Measurements from ENCODE around the gene AVPI1.
A peak's percentile ranks its signal among the peaks of the same experiment; 100 is the strongest.

Gene AVPI1

GRCh38 chr10:97714401-97715258 is 27.6 kb upstream of the AVPI1 start:
- Histone ChIP-seq H4K20me1 (ENCODE audit: insufficient read depth, low read length) (no peaks in the 10 kb centered on the region), H2AFZ (ENCODE audit: low read depth, low read length) (peak overlapping the region; percentile 91; the same call in 1 of the 2 replicates)

GRCh38 chr10:97713826-97714400 is 26.9 kb upstream of the AVPI1 start:
- Histone ChIP-seq H3K9ac (ENCODE audit: low read length) (peak overlapping the region; percentile 74), H3K9me3 (ENCODE audit: insufficient read depth, low read length) (no peaks in the 10 kb centered on the region), H3K27me3 (ENCODE audit: low read depth, low read length) (no peaks in the 10 kb centered on the region), H3K27ac (ENCODE audit: low read length) (no peak overlapping the region), H3K4me3 (ENCODE audit: low read length) (peak overlapping the region; percentile 96), H3K4me1 (ENCODE audit: low read length) (no peaks in the 10 kb centered on the region; the same call in 1 of the 2 replicates), H3K36me3 (replicated peaks; ENCODE audit: low read depth, low read length) (no peaks in the 10 kb centered on the region), H3K79me2 (ENCODE audit: low read length) (no peaks in the 10 kb centered on the region), H3K4me2 (ENCODE audit: low read length) (peak overlapping the region; percentile 90), H4K20me1 (ENCODE audit: insufficient read depth, low read length) (no peaks in the 10 kb centered on the region), H2AFZ (ENCODE audit: low read depth, low read length) (peak overlapping the region; percentile 91)
- TF ChIP-seq CTCF (IDR thresholded peaks at IDR 0.05; ENCODE audit: low read depth, low read length) = peak; percentile 27
- no peak for TF ChIP-seq EZH2phosphoT487 (IDR thresholded peaks at IDR 0.05; ENCODE audit: low read depth)

More at GRCh38 chr10:97714401-97715258, 27.6 kb upstream of the AVPI1 start:
- peak overlapping the region; percentile 74 for H3K9ac ChIP-seq (ENCODE audit: low read length)
- H3K27me3 ChIP-seq (ENCODE audit: low read depth, low read length) = no peaks in the 10 kb centered on the region
- H3K79me2 ChIP-seq (ENCODE audit: low read length) = no peaks in the 10 kb centered on the region
- no peaks in the 10 kb centered on the region for H3K9me3 ChIP-seq (ENCODE audit: insufficient read depth, low read length)
- H3K36me3 ChIP-seq (replicated peaks; ENCODE audit: low read depth, low read length) = no peaks in the 10 kb centered on the region
- H3K4me2 ChIP-seq (ENCODE audit: low read length) = peak overlapping the region; percentile 90
- TF ChIP-seq EZH2phosphoT487 (IDR thresholded peaks at IDR 0.05; ENCODE audit: low read depth) (no peak), CTCF (IDR thresholded peaks at IDR 0.05; ENCODE audit: low read depth, low read length) (no peak)
- H3K27ac ChIP-seq (ENCODE audit: low read length) = no peak overlapping the region
- H3K4me3 ChIP-seq (ENCODE audit: low read length) = peak overlapping the region; percentile 96
- H3K4me1 ChIP-seq (ENCODE audit: low read length) = no peaks in the 10 kb centered on the region; the same call in 1 of the 2 replicates

- Histone ChIP-seq H2AFZ (ENCODE audit: low read depth, low read length) (peak within 1 kb of the TSS; percentile 91), H3K4me3 (ENCODE audit: low read length) (peak within 1 kb of the TSS; percentile 96), H3K9me3 (ENCODE audit: insufficient read depth, low read length) (no peaks in the 10 kb centered on the region), H3K4me2 (ENCODE audit: low read length) (peak within 1 kb of the TSS; percentile 90), H3K27ac (ENCODE audit: low read length) (no peak within 1 kb of the TSS), H3K79me2 (ENCODE audit: low read length) (no peaks in the 10 kb centered on the region), H4K20me1 (ENCODE audit: insufficient read depth, low read length) (no peaks in the 10 kb centered on the region), H3K27me3 (ENCODE audit: low read depth, low read length) (no peaks in the 10 kb centered on the region), H3K9ac (ENCODE audit: low read length) (peak within 1 kb of the TSS; percentile 74), H3K36me3 (replicated peaks; ENCODE audit: low read depth, low read length) (no peaks in the 10 kb centered on the region), H3K4me1 (ENCODE audit: low read length) (no peaks in the 10 kb centered on the region; the same call in 1 of the 2 replicates)
- TF ChIP-seq CTCF (IDR thresholded peaks at IDR 0.05; ENCODE audit: low read depth, low read length) (no peak), EZH2phosphoT487 (IDR thresholded peaks at IDR 0.05; ENCODE audit: low read depth) (no peak)
Measured at GRCh38 chr10:97713339-97713825, 26.3 kb upstream of the AVPI1 start, which contains the start of gene MARVELD1. Gene MARVELD1, plus strand, starts transcription at chr10:97713730. Its CDS starts 147 bp downstream, at chr10:97713877.

All from OCI-LY3 (cell line).